HCT116 (cell line): ENCODE data around the gene ELP1. TPM values are rescaled to one million over a fixed set of nuclear protein-coding genes. Genes with fewer than 3 reads are reported as not detected.

Experiments used
- ATAC-seq: fragments of 200-7000 bp; cut with Tn5 transposase; 2 replicates; pipeline ENCODE4 v1.9.1; 2020; ENCODE audit warnings: mild to moderate bottlenecking, moderate library complexity
- BruUV-seq: library from RNA; stranded (reverse); fragments of 400-500 nt; replicated peaks from 2 replicates; lab custom pipeline; 2021; lab: Mats Ljungman, UMichigan
- CTCF ChIA-PET: fragments of 300-600 bp; sonication (Branson Sonifier 250); formaldehyde crosslinking; loops from one replicate; lab custom pipeline; 2021; ENCODE audit warnings: antibody characterized with exemption; lab: Charles Lee
- POLR2A ChIA-PET: fragments of 300-600, 350-600 bp; sonication (Branson Sonifier 250); formaldehyde crosslinking; loops from one replicate; lab custom pipeline; 2021; ENCODE audit warnings: antibody characterized with exemption; lab: Charles Lee
- RAD21 ChIA-PET, 2 experiments: fragments of 300-600 bp; sonication (Branson Sonifier 250); formaldehyde crosslinking; loops; one replicate each; lab custom pipeline; 2023; ENCODE audit warnings: low total read pairs in 2 of 2; ENCODE audit not compliant: uncharacterized antibody in 2 of 2, unreplicated experiment in 2 of 2, low non-redundant PET in 1 of 2; lab: Charles Lee
- DNase-seq: peaks from one replicate; pipeline ENCODE4 v3.0.0-alpha.2; 2010; ENCODE audit warnings: low read depth, low spot score
- H2AFZ ChIP-seq: fragments of 200-600 bp; shearing (Covaris generic), sonication (generic); 2 replicates; pipeline ENCODE4 v1.6.1; 2017; ENCODE audit warnings: low read depth, mixed run types, mixed read lengths, antibody characterized with exemption, low read length; ENCODE audit not compliant: poor library complexity, severe bottlenecking
- H3K27ac ChIP-seq: 2 replicates; pipeline ENCODE4 v1.5.1; 2012; ENCODE audit warnings: low read depth, low read length
- H3K27me3 ChIP-seq: fragments of 200-600 bp; sonication (generic); 2 replicates; pipeline ENCODE4 v1.6.1; 2016; ENCODE audit warnings: mixed run types, low read length, mixed read lengths; ENCODE audit not compliant: insufficient read depth
- H3K36me3 ChIP-seq, 2 experiments: fragments of 200-500 bp in 1 of 2; fragments of 200-600 bp in 1 of 2; sonication (Bioruptor generic) in 1 of 2; sonication (generic) in 1 of 2; 2 replicates each; pipeline versions ENCODE4 v1.5.1 to v1.6.1; 2014 to 2016; ENCODE audit warnings: low read length in 2 of 2, inconsistent platforms in 1 of 2, mixed read lengths in 1 of 2, mixed run types in 1 of 2; ENCODE audit not compliant: insufficient read depth in 2 of 2, control insufficient read depth in 1 of 2
- H3K4me1 ChIP-seq, 2 experiments: fragments of 200-600 bp in 1 of 2; sonication (generic) in 1 of 2; 2 replicates each; pipeline versions ENCODE4 v1.5.1 to v1.6.1; 2012 to 2017; ENCODE audit warnings: low read length in 2 of 2, inconsistent platforms in 1 of 2, mild to moderate bottlenecking in 1 of 2, mixed read lengths in 1 of 2, mixed run types in 1 of 2, moderate library complexity in 1 of 2; ENCODE audit not compliant: insufficient read depth in 2 of 2, control insufficient read depth in 1 of 2
- H3K4me2 ChIP-seq: fragments of 200-600 bp; sonication (generic); 2 replicates; pipeline ENCODE4 v1.6.1; 2017; ENCODE audit warnings: mixed run types, low read length, mixed read lengths
- H3K4me3 ChIP-seq, 2 experiments: fragments of 200-600 bp in 1 of 2; sonication (generic) in 1 of 2; replicated peaks in 1 of 2; 2 replicates each; pipeline ENCODE4 v1.5.1; 2011 to 2016; ENCODE audit warnings: low read length in 2 of 2, control low read depth in 1 of 2, low read depth in 1 of 2, mild to moderate bottlenecking in 1 of 2, mixed read lengths in 1 of 2, mixed run types in 1 of 2
- H3K79me2 ChIP-seq: fragments of 200-600 bp; sonication (generic); 2 replicates; pipeline ENCODE4 v1.6.1; 2017; ENCODE audit warnings: mild to moderate bottlenecking, mixed run types, low read length, moderate library complexity, mixed read lengths; ENCODE audit not compliant: insufficient read depth
- H3K9ac ChIP-seq: fragments of 200-600 bp; sonication (generic); 2 replicates; pipeline ENCODE4 v1.6.1; 2016; ENCODE audit warnings: low read length, mixed read lengths
- H3K9me2 ChIP-seq: fragments of 200-600 bp; sonication (generic), shearing (Covaris generic); 2 replicates; pipeline ENCODE4 v1.6.1; 2017; ENCODE audit warnings: mixed run types, mild to moderate bottlenecking, moderate library complexity; ENCODE audit not compliant: insufficient read depth
- H3K9me3 ChIP-seq, 2 experiments: fragments of 200-500 bp in 1 of 2; fragments of 200-600 bp in 1 of 2; sonication (Bioruptor generic) in 1 of 2; sonication (generic) in 1 of 2; 2 replicates each; pipeline ENCODE4 v1.6.1; 2014 to 2017; ENCODE audit warnings: low read length in 2 of 2, mixed read lengths in 2 of 2, inconsistent platforms in 1 of 2, low read depth in 1 of 2, mild to moderate bottlenecking in 1 of 2, mixed run types in 1 of 2, moderate library complexity in 1 of 2; ENCODE audit not compliant: control insufficient read depth in 1 of 2, insufficient read depth in 1 of 2
- H4K20me1 ChIP-seq: fragments of 200-600 bp; sonication (generic), shearing (Covaris generic); 2 replicates; pipeline ENCODE4 v1.6.1; 2017; ENCODE audit warnings: mixed run types, mild to moderate bottlenecking, moderate library complexity; ENCODE audit not compliant: insufficient read depth
- CEBPB ChIP-seq: IDR thresholded peaks from 2 replicates; pipeline ENCODE4 v1.6.1; 2012; ENCODE audit warnings: low read depth
- EZH2 ChIP-seq: fragments of 200-600 bp; sonication (generic); IDR thresholded peaks from 2 replicates; pipeline ENCODE4 v1.6.1; 2017; ENCODE audit warnings: antibody characterized with exemption, mixed run types
- EZH2phosphoT487 ChIP-seq: fragments of 200-600 bp; IDR thresholded peaks from 2 replicates; pipeline ENCODE4 v1.6.1; 2018; ENCODE audit warnings: antibody characterized with exemption, borderline replicate concordance
- JUND ChIP-seq: IDR thresholded peaks from 2 replicates; pipeline ENCODE4 v1.6.1; 2012
- MAX ChIP-seq: IDR thresholded peaks from 2 replicates; pipeline ENCODE4 v1.6.1; 2012
- SIN3A ChIP-seq: IDR thresholded peaks from 2 replicates; pipeline ENCODE4 v1.6.1; 2012; ENCODE audit warnings: low read depth
- SP1 ChIP-seq: IDR thresholded peaks from 2 replicates; pipeline ENCODE4 v1.6.1; 2012; ENCODE audit warnings: low read depth
- TCF7L2 ChIP-seq: IDR thresholded peaks from 2 replicates; pipeline ENCODE4 v1.7.0; 2011; ENCODE audit warnings: borderline replicate concordance, inconsistent platforms; ENCODE audit not compliant: insufficient read depth, insufficient read length; ENCODE audit errors: extremely low read depth
- YY1 ChIP-seq: IDR thresholded peaks from 2 replicates; pipeline ENCODE4 v1.6.1; 2011; ENCODE audit warnings: low read length, low read depth, moderate library complexity, mild to moderate bottlenecking; ENCODE audit not compliant: insufficient replicate concordance; ENCODE audit errors: extremely low read depth
- ZBTB33 ChIP-seq: IDR thresholded peaks from 2 replicates; pipeline ENCODE4 v1.6.1; 2011; ENCODE audit warnings: mild to moderate bottlenecking, low read length, moderate library complexity; ENCODE audit not compliant: insufficient replicate concordance; ENCODE audit errors: extremely low read depth
- intact Hi-C: fragments of 100-400 bp; cut with micrococcal nuclease; formaldehyde crosslinking; loops from 2 replicates; pipeline ENCODE4 v1.10.0; 2022
- total RNA-seq: library from RNA; stranded (reverse); gene quantifications from one replicate; pipeline ENCODE4 v1.2.1, GENCODE V29; 2021; ENCODE audit not compliant: unreplicated experiment

The ELP1 gene
- total RNA-seq, 1 experiment from 2014 or later = 28.8 TPM

- H3K9me2 ChIP-seq = no peaks in the 10 kb centered on the region
- H3K4me1 ChIP-seq = no peaks in the 10 kb centered on the region
- CTCF ChIA-PET = no interaction called here
- no peaks in the 10 kb centered on the region for H4K20me1 ChIP-seq
- H3K27ac ChIP-seq = no peak overlapping the region
- no peaks in the 10 kb centered on the region for H3K9me3 ChIP-seq
- H2AFZ ChIP-seq = no peak overlapping the region
- H3K9ac ChIP-seq = no peak overlapping the region
- no peak overlapping the region for H3K4me3 ChIP-seq
- POLR2A ChIA-PET = no interaction called here
- no peaks in the 10 kb centered on the region for H3K79me2 ChIP-seq
- ATAC-seq = no peak
- RAD21 ChIA-PET = no interaction called here
- TF ChIP-seq YY1 = no peak
- no peak for TF ChIP-seq SP1
- TF ChIP-seq EZH2 = no peak
- no peak for TF ChIP-seq ZBTB33
- TF ChIP-seq TCF7L2 = no peak
- no peak for TF ChIP-seq SIN3A
- TF ChIP-seq MAX = no peak
- no peak for TF ChIP-seq EZH2phosphoT487
- TF ChIP-seq JUND = no peak
- no peak for TF ChIP-seq CEBPB
- TF ChIP-seq, all 23 proteins: peak for 0
- Histone ChIP-seq H3K4me2 (no peak overlapping the region), H3K27me3 (no peaks in the 10 kb centered on the region), H3K36me3 (peaks cover 44 to 46% of the 10 kb centered on the region in 2 experiments; a peak in 3 of 4 replicates)
- intact Hi-C loops = no loop called here
- no peak for DNase-seq
- BruUV-seq = no TSS peak
These were observed 30.4 kb downstream of the ELP1 start for GRCh38 chr9:108903420-108904103.
